GM18502 (cell line): ENCODE results near the gene GALNT2.
A peak's percentile ranks its signal among the peaks of the same experiment; 100 is the strongest.

ENCODE experiments used
- ATAC-seq: cut with Tn5 transposase; IDR thresholded peaks from one replicate; pipeline ENCODE4 v1.9.1; 2021; ENCODE audit warnings: mild to moderate bottlenecking; ENCODE audit not compliant: unreplicated experiment, poor library complexity

The GALNT2 gene

GRCh38 chr1:230109066-230109465 lies 42.0 kb downstream of the GALNT2 start:
- ATAC-seq = no peak

DNA sequence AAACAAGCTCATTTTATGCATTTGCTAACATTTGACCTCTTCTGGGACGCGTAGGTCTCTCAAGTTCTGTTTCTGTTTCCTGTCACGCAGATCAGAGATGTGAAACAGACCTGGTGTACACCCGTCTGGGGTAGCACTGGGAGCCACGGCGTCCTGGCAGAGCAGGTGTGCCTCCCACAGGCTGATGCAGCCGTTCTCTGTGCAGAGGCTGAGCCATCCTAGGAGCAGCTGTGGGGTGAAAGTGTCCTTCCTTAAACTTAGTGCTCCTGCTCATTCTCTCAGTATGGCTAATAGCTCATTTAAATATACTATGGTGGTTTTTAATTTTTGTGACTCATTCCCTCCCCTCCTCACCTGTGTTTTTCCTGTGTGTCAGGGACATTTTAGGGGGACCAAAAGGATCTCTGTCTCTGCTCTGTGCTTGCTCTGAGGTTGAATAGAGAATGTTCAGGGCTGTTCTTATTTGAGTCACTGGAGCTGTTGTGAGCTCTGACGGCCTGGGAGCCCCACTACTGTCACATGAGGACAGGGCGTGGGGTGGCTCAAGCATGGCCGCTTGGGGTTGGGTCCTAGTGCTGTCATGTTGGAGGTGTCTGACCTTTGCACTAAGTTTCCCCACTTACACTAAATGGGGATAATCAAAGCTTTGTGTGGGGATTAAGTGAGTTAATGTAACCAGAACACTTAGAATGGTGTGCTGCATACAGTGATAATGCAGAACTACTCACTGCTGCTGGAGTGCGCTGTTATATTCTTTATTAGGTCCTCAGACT lies 43.0 kb downstream of the GALNT2 start:
- ATAC-seq = peak; percentile 91

- ATAC-seq = no peak
These were observed 43.9 kb downstream of the GALNT2 start for GRCh38 chr1:230110971-230111370.

DNA sequence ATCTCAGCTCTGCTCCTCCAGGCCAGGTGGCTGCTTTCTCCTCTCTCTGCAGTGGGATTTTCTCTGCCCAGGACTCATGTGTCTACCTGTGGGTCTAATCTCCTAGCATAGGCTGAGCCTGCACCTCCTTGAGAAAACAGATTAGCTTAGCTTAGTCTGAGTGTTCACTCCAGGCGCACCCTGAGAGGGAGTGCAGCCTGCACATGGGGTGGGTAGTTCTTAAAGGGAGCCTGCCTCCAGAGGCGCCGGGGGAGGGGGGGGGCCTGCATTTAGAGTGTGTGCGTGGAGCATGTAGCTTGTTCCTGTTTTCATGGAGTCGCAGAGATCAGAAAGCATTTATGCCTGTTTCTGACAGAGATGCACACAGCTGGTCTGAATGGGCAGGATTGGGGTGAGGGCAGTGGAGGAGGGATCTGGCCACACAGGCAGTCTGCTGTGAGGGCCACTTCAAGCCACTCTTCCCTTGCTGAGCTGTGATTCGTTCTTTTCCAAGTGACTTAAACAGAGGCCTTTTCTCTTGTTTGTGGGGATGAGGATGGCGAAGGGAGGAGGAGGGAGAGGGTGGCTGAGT lies 45.2 kb downstream of the GALNT2 start:
- ATAC-seq = no peak

- ATAC-seq = no peak
These were observed 45.7 kb downstream of the GALNT2 start for GRCh38 chr1:230112782-230113181.

GRCh38 chr1:230113235-230113592 lies 46.2 kb downstream of the GALNT2 start:
- no peak for ATAC-seq

DNA sequence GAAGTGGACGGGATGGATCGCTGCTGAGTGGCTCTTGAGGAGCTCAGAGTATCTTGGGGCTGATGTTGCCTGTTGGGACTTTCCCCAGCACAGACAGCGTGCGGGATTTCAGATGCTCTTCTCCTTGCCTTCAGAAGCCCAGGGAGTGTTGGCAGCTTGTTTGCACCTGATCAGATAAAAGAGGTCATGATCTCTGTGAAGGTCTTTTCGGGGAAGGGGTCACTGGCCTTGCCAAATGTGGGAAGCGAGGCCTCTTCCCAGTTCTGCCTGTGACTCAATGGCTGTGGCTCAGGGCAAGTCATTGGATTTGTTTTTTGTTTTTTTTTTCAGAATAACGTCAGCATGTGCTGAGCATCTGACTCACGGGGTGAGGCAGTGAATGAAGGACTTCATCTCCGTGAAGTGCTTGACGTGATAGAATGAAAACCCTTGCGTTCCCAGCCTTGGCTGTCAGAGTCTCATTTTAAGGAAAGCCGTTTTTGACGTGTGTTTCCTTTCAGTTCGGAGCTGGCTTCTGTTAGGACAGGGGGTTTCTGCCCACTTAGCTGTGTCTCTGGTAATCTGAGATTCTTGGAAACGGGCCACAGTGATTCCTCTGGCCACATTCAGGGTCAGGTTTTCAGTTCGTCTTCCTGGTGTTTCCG lies 46.7 kb downstream of the GALNT2 start:
- no peak for ATAC-seq

DNA sequence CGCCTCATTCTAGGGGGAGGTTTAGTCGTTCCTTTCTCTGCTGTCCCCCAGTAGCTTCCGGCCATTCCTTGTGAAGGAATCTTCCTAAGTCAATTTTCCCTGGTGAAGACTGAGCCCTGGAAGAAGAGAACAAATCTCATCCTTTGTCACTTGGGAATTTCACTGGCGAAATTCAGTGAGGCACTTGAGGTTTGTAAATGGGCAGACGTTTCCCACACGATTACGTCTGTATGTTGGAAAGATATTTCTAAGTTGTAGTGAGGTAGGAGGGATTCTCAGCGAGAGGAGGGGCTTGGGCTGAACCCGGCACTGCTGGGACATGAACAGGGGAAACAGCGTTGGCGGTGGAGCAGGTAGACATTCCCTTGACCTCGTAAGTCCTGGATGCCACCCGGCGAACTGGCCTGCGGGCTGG lies 47.2 kb downstream of the GALNT2 start:
- no peak for ATAC-seq

DNA sequence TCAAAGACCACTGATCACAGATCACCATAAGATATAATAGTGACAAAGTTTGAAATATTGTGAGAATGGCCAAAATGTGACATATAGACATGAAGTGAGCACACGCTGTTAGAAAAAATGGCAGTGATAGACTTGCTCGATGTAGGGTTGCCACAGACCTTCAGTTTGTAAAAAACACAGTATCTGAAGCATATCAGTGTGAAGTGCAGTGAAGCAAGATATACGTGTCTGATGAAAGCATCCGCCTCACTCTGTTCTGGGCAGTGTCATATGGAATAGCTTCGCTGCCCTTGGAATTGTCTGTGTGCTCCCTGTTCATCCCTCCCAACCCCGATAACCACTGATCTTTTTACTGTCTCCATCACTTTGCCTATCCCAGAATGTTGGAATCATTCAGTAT lies 50.7 kb downstream of the GALNT2 start:
- ATAC-seq = no peak

DNA sequence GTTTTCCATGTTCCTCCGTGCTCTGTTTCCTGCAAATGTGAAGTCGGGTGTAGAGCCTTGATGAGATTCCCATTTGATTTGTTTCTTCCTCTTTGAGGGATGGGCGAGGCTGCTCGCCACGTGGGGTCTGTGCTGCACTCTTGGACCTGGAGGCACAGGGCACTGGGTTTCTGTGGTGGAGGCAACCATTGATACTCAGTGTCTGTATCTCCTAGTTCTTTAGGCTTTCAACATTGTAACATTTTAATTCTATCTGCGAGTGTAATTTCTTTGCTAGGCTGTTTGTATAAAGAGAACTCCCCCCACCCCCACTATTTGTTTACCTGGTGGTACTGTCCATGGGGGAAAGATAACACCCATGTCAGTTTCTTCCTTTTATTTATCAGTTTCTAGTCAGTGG lies 52.3 kb downstream of the GALNT2 start:
- ATAC-seq = no peak

- ATAC-seq = no peak
These were observed 53.4 kb downstream of the GALNT2 start for GRCh38 chr1:230120289-230120920.

GRCh38 chr1:230120921-230121381 lies 53.9 kb downstream of the GALNT2 start:
- no peak for ATAC-seq

DNA sequence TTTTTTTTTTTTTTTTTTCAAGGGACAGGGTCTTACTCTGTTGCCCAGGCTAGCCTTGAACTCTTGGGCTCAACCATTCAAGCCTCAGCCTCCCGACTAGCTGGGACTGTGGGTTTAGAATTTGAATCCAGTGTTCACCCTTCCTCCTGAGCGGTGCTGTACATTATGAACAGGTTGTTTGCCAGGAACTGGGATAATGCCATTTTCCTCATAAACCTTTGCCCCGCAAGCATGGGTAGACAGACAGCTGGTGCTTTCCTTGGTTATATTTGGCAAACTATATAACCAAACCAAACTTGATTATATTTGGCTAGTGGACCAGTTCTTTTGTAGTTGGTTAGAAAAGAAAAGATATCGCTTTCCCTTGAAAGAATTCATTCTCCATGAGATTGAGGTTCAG lies 54.9 kb downstream of the GALNT2 start:
- no peak for ATAC-seq

DNA sequence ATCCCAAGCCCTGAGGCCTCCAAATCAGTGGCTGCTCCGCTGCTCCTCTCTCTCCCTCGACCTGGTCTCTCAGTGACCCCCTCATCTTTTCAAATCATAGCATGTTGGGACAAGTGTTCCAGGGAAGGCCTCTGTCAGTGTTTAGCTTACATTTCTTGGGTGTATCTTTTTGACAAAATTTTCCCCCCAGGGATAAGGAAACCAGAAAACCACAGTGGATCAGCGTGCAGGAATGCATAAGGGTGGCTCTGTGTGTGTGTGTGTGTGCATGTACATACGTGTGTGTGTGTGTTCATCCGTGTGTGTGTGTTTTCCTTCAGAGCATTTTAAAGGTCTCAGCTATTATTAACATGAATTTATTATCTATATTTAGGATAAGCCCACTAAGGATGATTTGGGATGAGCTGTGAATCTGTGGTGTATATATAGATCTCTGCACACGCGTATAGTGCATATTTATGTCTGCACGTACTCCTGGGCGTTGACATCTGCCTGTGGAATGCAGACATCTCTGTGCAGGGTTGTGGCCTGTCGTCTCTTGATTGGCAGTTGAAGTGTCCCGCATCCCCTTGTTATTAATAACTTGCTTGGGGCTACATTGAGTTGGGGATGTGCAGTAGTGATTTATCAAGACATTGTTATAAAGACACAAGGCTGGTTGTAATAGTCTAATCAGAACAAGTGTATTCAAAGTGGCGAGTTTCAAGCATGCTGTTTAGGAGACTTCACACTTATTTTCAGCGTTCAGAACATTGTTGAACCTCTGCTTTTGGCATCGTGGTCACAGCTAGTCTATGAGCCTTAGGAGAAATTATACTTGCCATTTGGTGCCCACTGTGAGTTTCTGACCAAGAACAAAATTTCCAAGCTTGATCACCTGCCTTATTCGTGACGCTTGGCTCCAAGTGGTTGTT lies 55.6 kb downstream of the GALNT2 start:
- ATAC-seq = no peak

GRCh38 chr1:230123280-230124185 lies 56.5 kb downstream of the GALNT2 start:
- peak; percentile 87 for ATAC-seq

GRCh38 chr1:230124186-230125128 lies 57.4 kb downstream of the GALNT2 start:
- ATAC-seq = no peak

DNA sequence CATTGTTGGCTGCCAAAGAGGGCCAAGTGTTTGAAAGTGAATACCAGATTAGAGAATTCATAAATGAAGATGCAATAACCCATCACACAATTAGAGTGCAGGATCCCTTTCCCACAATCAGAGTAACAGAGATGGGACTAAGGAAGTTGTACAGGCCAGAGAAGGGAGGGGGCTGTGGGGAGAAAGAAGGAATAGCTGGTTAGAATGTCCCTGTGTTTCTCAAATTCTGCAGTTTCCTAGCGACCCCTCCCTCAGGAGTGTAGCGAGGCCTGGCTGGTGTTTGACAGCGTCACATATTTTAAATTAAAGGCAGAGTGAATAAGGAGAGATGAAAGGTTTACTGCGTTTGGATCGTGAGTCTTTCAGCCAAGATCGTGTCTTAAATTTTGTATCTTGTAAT lies 58.1 kb downstream of the GALNT2 start:
- ATAC-seq = no peak
